Aorta (tissue), 5 donors: ENCODE measurements around the gene PEX5L. TPM values are rescaled to one million over a fixed set of nuclear protein-coding genes. Genes with fewer than 3 reads are reported as not detected.

Source experiments
- ATAC-seq: fragments of 200-7000 bp; cut with Tn5 transposase; one replicate; pipeline ENCODE4 v1.9.1; 2022; ENCODE audit warnings: moderate library complexity; ENCODE audit not compliant: low FRiP score
- DNase-seq, 2 donors: peaks; one replicate each; pipeline ENCODE4 v3.0.0-alpha.2; 2020
- H3K27ac ChIP-seq, 2 donors: one replicate each; pipeline ENCODE4 v1.5.1; 2013; ENCODE audit warnings: low read length in 2 of 2, mild to moderate bottlenecking in 2 of 2, moderate library complexity in 2 of 2, control low read depth in 1 of 2, inconsistent platforms in 1 of 2, low read depth in 1 of 2
- H3K27me3 ChIP-seq, 2 donors: one replicate each; pipeline ENCODE4 v1.6.1; 2013; ENCODE audit warnings: control low read depth in 1 of 2, low read length in 1 of 2, mild to moderate bottlenecking in 1 of 2, moderate library complexity in 1 of 2; ENCODE audit not compliant: insufficient read depth in 2 of 2, control insufficient read depth in 1 of 2
- H3K36me3 ChIP-seq, 2 donors: one replicate each; pipeline ENCODE4 v1.6.1; 2013; ENCODE audit warnings: control low read depth in 1 of 2, low read length in 1 of 2, mild to moderate bottlenecking in 1 of 2; ENCODE audit not compliant: insufficient read depth in 2 of 2, control insufficient read depth in 1 of 2
- H3K4me1 ChIP-seq, 2 donors: one replicate each; pipeline ENCODE4 v1.6.1; 2013; ENCODE audit warnings: low read length in 2 of 2, control low read depth in 1 of 2, mild to moderate bottlenecking in 1 of 2, moderate library complexity in 1 of 2; ENCODE audit not compliant: insufficient read depth in 2 of 2, control insufficient read depth in 1 of 2
- H3K4me3 ChIP-seq, 2 donors: one replicate each; pipeline ENCODE4 v1.5.1; 2013; ENCODE audit warnings: low read length in 2 of 2, control low read depth in 1 of 2, mild to moderate bottlenecking in 1 of 2
- H3K9me3 ChIP-seq: one replicate; pipeline ENCODE4 v1.6.1; 2013; ENCODE audit warnings: mild to moderate bottlenecking, low read length; ENCODE audit not compliant: control insufficient read depth
- WGBS, 2 donors: extraction: QIAGEN DNeasy Blood & Tissue Kit; methylation state at CpG; one replicate each; pipeline ENCODE4 v1.1.7; 2013; 5-methylcytosine and 5-hydroxymethylcytosine counted together
- intact Hi-C, 2 donors: fragments of 100-400 bp; cut with DNase I; formaldehyde crosslinking; loops; one replicate each; pipeline versions ENCODE4 v1.14.2 to v1.15.0; 2022
- polyA plus RNA-seq, 2 donors: library from polyadenylated mRNA; stranded (reverse); fragments of 200-250 nt; gene quantifications; one replicate each; pipeline ENCODE4 v1.2.3, GENCODE V29; 2013
- total RNA-seq, 2 donors: library from RNA; stranded (reverse); fragmentation: NEBNext Ultra II Directional; extraction: Animal tissue kit (Norgen Biotek cat#: 25700); gene quantifications; one replicate each; pipeline ENCODE4 v1.2.1, GENCODE V29; 2021
- donor health status: healthy with polysubstance abuse.
- donor health status: Bipolar disorder and iron deficiency.
- donor health status: DM: no; HTN: no; CAD: no.
- donor health status: DM: no; HTN: no; CAD: no.
- donor health status: DM: yes; HTN: yes; CAD: no.

The PEX5L gene
- total and polyA plus RNA-seq, 4 donors: 0.24 TPM; not detected in 3

DNA sequence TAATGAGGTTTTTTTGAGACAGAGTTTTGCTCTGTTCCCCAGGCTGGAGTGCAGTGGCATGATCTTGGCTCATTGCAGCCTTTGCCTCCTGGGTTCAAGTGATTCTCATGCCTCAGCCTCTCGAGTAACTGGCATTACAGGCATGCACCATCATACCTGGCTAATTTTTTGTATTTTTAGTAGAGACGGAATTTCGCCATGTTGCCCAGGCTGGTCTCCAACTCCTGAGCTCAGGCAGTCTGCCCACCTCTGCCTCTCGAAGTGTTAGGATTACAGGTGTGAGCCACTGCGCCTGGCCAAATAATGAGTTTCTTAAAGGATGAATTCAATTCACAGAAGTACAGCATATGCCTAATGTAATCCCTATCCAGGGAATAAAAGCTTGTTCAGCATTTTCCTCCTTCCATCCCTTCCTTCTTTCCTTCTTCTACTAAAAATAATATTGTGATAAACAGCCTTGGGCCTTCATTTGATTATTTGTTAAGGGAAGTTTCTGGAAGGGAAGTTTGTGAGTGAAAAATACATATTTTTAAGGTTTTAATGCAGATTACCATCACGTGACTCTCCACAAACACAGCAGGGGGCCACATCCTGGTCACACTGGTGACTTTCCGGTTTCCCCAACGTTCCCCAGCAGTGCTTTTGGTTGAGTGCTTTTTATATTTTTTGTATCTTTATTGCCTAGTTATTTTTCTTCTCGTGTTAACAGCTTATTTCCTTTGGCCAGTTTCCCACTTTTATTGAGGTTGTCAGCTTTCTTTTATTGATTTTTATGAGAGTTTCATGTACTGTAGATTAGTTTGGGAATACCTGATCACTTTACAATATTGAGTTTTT, 267.1 kb downstream of the PEX5L start:
- H3K4me1 ChIP-seq: no peaks in the 10 kb centered on the region

GRCh38 chr3:179768080-179768479, 268.7 kb downstream of the PEX5L start:
- intact Hi-C loops: no loop called here
- H3K4me1 ChIP-seq: no peaks in the 10 kb centered on the region
- no peak for ATAC-seq
- H3K36me3 ChIP-seq: peaks cover 4 to 9% of the 10 kb centered on the region in 2 donors
- 72 to 76% methylated on average over 3 of the region's 3 CpGs for WGBS, 2 donors
- H3K27ac ChIP-seq: no peak overlapping the region
- DNase-seq: no peak
- no peaks in the 10 kb centered on the region for H3K9me3 ChIP-seq
- no peaks in the 10 kb centered on the region for H3K27me3 ChIP-seq
- no peak overlapping the region for H3K4me3 ChIP-seq

More for the DNA sequence above, 267.1 kb downstream of the PEX5L start:
- no peak overlapping the region for H3K27ac ChIP-seq
- 45 to 57% methylated on average over 9 of the region's 9 CpGs for WGBS, 2 donors
- intact Hi-C loops: no loop called here
- peaks cover 4 to 9% of the 10 kb centered on the region in 2 donors for H3K36me3 ChIP-seq
- H3K27me3 ChIP-seq: no peaks in the 10 kb centered on the region
- ATAC-seq (no peak), DNase-seq (no peak)
- no peak overlapping the region for H3K4me3 ChIP-seq
- no peaks in the 10 kb centered on the region for H3K9me3 ChIP-seq

GRCh38 chr3:179766416-179767133, 270.2 kb downstream of the PEX5L start:
- intact Hi-C loops: no loop called here
- Histone ChIP-seq H3K4me1 (no peaks in the 10 kb centered on the region), H3K4me3 (no peak overlapping the region), H3K9me3 (no peaks in the 10 kb centered on the region), H3K36me3 (peaks cover 4 to 9% of the 10 kb centered on the region in 2 donors), H3K27ac (no peak overlapping the region), H3K27me3 (no peaks in the 10 kb centered on the region)
- no peak for ATAC-seq
- WGBS, 2 donors: 94 to 100% methylated on average over 4 of the region's 4 CpGs
- DNase-seq: no peak

- DNase-seq (no peak), ATAC-seq (no peak)
- Histone ChIP-seq H3K27ac (no peak overlapping the region), H3K4me1 (no peaks in the 10 kb centered on the region), H3K36me3 (peaks cover 7 to 11% of the 10 kb centered on the region in 2 donors), H3K27me3 (no peaks in the 10 kb centered on the region), H3K4me3 (no peak overlapping the region), H3K9me3 (no peaks in the 10 kb centered on the region)
- 72% methylated on average over 2 of the region's 2 CpGs for WGBS, 2 donors
- intact Hi-C loops: no loop called here
Measured at GRCh38 chr3:179765396-179765795, 271.3 kb downstream of the PEX5L start.

DNA sequence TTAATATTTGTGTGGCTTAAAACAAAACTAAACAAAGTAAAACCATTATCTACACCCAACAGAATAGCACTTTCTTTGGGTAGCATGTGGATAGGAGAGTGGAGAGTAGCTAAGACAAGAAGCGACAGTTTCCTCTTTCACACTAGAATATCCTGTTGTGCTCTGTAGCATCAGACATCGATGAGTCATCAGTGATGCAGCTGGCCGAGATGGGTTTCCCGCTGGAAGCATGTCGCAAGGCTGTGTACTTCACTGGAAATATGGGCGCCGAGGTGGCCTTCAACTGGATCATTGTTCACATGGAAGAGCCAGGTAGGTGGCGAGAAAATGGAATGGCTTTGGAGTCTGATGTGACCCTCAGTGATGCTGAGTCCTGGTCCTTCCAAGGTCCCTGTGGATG, 275.8 kb downstream of the PEX5L start:
- intact Hi-C loops: no loop called here
- Histone ChIP-seq H3K4me3 (no peak overlapping the region), H3K27ac (no peak overlapping the region), H3K4me1 (no peaks in the 10 kb centered on the region), H3K36me3 (peaks cover 3 to 6% of the 10 kb centered on the region in 2 donors), H3K9me3 (no peaks in the 10 kb centered on the region), H3K27me3 (no peaks in the 10 kb centered on the region)
- ATAC-seq: no peak
- WGBS, 2 donors: 96% methylated on average over 8 of the region's 8 CpGs
- DNase-seq: no peak

DNA sequence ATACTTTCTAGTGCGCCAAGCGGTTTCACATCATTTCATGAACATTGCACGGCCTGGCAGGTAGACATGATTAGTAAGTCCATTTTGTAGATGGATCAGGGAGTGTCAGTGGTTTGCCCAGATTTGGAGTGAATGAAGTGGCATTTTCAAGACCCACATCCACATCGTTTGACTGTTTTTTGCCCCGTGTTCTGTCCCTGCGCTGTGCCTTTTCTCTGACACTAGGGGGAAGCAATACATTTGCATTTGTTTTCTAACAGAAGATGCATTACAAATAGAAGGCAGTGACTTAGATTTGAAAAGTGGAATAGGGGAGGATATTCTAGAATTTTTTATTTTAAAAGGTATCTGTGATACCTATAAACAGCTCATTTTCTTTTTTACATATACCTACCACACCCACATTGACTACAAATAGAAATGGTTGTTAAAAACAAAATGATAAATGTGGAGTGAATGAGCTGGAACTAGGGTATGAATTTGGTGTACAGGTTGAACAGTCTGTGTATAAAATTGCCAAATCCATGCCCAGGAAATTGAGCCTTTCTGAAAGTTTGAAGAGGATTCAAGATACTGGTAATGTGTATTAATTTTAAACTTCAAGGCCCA, 285.9 kb downstream of the PEX5L start:
- Histone ChIP-seq H3K9me3 (no peaks in the 10 kb centered on the region), H3K27ac (no peak overlapping the region), H3K36me3 (no peaks in the 10 kb centered on the region), H3K4me1 (no peaks in the 10 kb centered on the region), H3K4me3 (no peak overlapping the region), H3K27me3 (no peaks in the 10 kb centered on the region)
- WGBS, 2 donors: 54 to 64% methylated on average over 6 of the region's 6 CpGs
- DNase-seq (no peak), ATAC-seq (no peak)
- intact Hi-C loops: no loop called here

- 73 to 75% methylated on average over 5 of the region's 5 CpGs for WGBS, 2 donors
- peaks cover 0 to 5% of the 10 kb centered on the region in 2 donors for H3K36me3 ChIP-seq
- no peak overlapping the region for H3K27ac ChIP-seq
- no peak for ATAC-seq
- no peaks in the 10 kb centered on the region for H3K4me1 ChIP-seq
- no peak overlapping the region for H3K4me3 ChIP-seq
- intact Hi-C loops: no loop called here
- H3K27me3 ChIP-seq: no peaks in the 10 kb centered on the region
- no peaks in the 10 kb centered on the region for H3K9me3 ChIP-seq
- DNase-seq: no peak
Measured at GRCh38 chr3:179745716-179746115, 291.0 kb downstream of the PEX5L start.

DNA sequence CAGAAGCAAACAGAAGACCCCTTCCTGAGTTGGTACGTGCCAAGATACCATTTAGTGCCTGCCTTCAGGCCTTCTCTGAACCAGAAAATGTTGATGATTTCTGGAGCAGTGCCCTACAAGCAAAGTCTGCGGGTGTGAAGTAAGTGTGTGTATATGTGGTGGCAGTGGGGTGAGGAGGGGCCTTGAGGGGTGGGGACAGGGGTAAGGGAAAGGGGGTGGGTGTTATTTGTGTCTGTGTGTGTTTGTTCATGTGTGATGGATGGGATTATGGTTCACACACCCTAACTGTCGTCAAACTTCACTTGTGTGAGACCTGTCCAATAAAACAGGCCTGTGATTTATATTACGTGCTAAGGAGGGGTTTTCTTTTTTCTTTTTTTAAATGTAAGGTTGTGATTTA, 291.7 kb downstream of the PEX5L start:
- no peak for ATAC-seq
- no peaks in the 10 kb centered on the region for H3K9me3 ChIP-seq
- no peak overlapping the region for H3K27ac ChIP-seq
- no peaks in the 10 kb centered on the region for H3K4me1 ChIP-seq
- H3K36me3 ChIP-seq: peaks cover 2 to 5% of the 10 kb centered on the region in 2 donors
- WGBS, 2 donors: 79 to 89% methylated on average over 4 of the region's 4 CpGs
- intact Hi-C loops: no loop called here
- H3K27me3 ChIP-seq: no peaks in the 10 kb centered on the region
- no peak overlapping the region for H3K4me3 ChIP-seq
- no peak for DNase-seq
